ENCODE data around the gene ARMC8.

The ARMC8 gene

GRCh38 chr3:138307899-138308298 is 120.8 kb downstream of the ARMC8 start:
- no peak overlapping the region for H3K4me3 ChIP-seq (replicated peaks in 1 of 2; ENCODE audit: low read depth in 2 of 2, low read length in 2 of 2)
- no peak for DNase-seq (ENCODE audit: low read depth in 2 of 2)
- TF ChIP-seq CTCF (IDR thresholded peaks at IDR 0.05; ENCODE audit: low read depth, low read length) = no peak

- H3K4me3 ChIP-seq (replicated peaks in 1 of 2; ENCODE audit: low read depth in 2 of 2, low read length in 2 of 2) = no peak overlapping the region
- no peak for TF ChIP-seq CTCF (IDR thresholded peaks at IDR 0.05; ENCODE audit: low read depth, low read length)
- DNase-seq (ENCODE audit: low read depth in 2 of 2) = no peak
Measured at GRCh38 chr3:138308783-138309182, 121.7 kb downstream of the ARMC8 start.

- no peak overlapping the region for H3K4me3 ChIP-seq (replicated peaks in 1 of 2; ENCODE audit: low read depth in 2 of 2, low read length in 2 of 2)
- DNase-seq (ENCODE audit: low read depth in 2 of 2) = no peak
- TF ChIP-seq CTCF (IDR thresholded peaks at IDR 0.05; ENCODE audit: low read depth, low read length) = no peak
Measured at GRCh38 chr3:138310494-138310893, 123.4 kb downstream of the ARMC8 start.

GRCh38 chr3:138314751-138315150 is 127.7 kb downstream of the ARMC8 start:
- DNase-seq (ENCODE audit: low read depth in 2 of 2) = peak; percentile 44 to 77
- no peak overlapping the region for H3K4me3 ChIP-seq (replicated peaks in 1 of 2; ENCODE audit: low read depth in 2 of 2, low read length in 2 of 2)
- TF ChIP-seq CTCF (IDR thresholded peaks at IDR 0.05; ENCODE audit: low read depth, low read length) = no peak

- no peak for DNase-seq (ENCODE audit: low read depth in 2 of 2)
- H3K4me3 ChIP-seq (replicated peaks in 1 of 2; ENCODE audit: low read depth in 2 of 2, low read length in 2 of 2) = no peak overlapping the region
- TF ChIP-seq CTCF (IDR thresholded peaks at IDR 0.05; ENCODE audit: low read depth, low read length) = no peak
Measured at GRCh38 chr3:138317687-138318086, 130.6 kb downstream of the ARMC8 start.

GRCh38 chr3:138323971-138324370 is 136.9 kb downstream of the ARMC8 start:
- DNase-seq (ENCODE audit: low read depth in 2 of 2) = peak in 1 of 2 donors; percentile 37
- TF ChIP-seq CTCF (IDR thresholded peaks at IDR 0.05; ENCODE audit: low read depth, low read length) = no peak
- no peak overlapping the region for H3K4me3 ChIP-seq (replicated peaks in 1 of 2; ENCODE audit: low read depth in 2 of 2, low read length in 2 of 2)

- DNase-seq (ENCODE audit: low read depth in 2 of 2) = no peak
- no peak overlapping the region for H3K4me3 ChIP-seq (replicated peaks in 1 of 2; ENCODE audit: low read depth in 2 of 2, low read length in 2 of 2)
- TF ChIP-seq CTCF (IDR thresholded peaks at IDR 0.05; ENCODE audit: low read depth, low read length) = no peak
Measured at GRCh38 chr3:138325990-138326389, 138.9 kb downstream of the ARMC8 start.

All from cardiac fibroblast (primary cell).